ENCODE data around the gene ZFYVE28.

Gene ZFYVE28

GRCh38 chr4:2330091-2331042 lies 88.1 kb downstream of the ZFYVE28 start:
- no peak for DNase-seq

DNA sequence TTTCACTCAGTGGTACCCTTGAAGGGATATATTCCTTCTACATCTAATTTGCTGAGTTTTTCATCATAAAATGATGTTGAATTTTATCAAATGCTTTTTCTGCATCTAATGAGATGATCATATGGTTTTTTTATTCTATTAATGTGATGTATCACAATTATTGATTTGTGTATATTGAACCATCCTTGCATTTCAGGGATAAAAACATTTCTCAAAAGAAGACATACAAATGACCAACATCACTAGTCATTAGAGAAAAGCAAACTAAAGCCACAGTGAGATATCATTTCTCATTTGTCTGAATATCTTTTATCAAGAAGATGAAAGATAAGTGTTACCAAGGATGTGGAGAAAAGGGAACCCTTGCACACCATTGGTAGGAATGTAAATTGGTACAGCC lies 90.9 kb downstream of the ZFYVE28 start:
- DNase-seq = no peak

DNA sequence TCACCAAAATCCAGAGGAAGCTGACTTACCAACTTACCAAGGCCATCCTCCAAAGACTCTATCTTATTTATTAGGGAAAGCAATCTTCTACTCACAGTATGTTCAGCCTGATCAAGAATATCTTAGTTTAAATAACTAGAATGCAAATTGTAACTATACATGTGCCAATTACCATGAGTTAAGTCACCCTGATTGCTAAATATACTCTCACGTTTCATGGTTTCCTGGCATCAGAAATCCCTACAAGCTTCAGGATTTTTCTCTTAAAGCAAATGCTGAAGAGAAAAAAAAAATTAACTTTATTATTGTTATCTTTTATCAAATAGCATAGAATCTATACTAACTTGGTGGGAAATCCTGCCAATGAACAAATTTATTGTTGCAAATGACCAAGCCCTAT lies 93.6 kb downstream of the ZFYVE28 start:
- no peak for DNase-seq

DNA sequence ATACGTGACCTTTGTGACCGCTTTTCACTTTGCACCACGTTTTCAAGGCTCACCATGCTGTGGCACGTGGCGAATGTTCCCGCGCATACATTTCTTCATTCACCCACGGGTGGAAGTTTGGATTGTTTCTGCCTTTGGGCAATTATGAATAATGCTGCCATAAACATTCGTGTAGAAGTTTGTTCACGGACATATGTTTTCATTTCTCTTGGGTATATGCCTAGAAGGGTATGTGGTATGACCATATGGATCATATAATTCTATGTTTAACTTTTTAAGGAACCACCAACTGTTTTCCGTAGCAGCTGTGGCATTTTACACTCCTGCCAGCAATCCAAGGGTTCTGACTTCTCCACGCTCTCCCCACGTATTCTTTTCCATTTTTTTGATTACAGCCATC lies 95.6 kb downstream of the ZFYVE28 start:
- DNase-seq = no peak

DNA sequence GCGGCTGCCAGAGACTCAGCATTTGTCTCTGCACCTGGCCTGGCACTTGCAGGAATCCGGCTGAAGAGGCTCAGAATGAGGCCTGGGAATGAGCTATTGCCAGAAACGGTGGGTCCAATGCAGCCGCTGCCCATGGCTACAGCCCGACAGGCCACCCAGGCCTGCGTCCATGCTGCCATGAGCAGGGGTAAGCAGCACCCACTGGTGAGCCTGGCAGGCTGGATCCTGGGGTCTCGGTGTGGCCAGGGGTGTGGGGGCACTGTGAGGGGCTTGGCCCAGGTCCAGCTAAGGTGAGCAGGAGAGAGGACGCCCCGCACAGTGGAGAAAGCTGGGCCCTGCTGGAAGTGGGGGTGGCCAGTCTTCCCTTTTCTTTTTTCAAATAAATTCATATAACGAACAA lies 96.2 kb downstream of the ZFYVE28 start:
- no peak for DNase-seq

DNA sequence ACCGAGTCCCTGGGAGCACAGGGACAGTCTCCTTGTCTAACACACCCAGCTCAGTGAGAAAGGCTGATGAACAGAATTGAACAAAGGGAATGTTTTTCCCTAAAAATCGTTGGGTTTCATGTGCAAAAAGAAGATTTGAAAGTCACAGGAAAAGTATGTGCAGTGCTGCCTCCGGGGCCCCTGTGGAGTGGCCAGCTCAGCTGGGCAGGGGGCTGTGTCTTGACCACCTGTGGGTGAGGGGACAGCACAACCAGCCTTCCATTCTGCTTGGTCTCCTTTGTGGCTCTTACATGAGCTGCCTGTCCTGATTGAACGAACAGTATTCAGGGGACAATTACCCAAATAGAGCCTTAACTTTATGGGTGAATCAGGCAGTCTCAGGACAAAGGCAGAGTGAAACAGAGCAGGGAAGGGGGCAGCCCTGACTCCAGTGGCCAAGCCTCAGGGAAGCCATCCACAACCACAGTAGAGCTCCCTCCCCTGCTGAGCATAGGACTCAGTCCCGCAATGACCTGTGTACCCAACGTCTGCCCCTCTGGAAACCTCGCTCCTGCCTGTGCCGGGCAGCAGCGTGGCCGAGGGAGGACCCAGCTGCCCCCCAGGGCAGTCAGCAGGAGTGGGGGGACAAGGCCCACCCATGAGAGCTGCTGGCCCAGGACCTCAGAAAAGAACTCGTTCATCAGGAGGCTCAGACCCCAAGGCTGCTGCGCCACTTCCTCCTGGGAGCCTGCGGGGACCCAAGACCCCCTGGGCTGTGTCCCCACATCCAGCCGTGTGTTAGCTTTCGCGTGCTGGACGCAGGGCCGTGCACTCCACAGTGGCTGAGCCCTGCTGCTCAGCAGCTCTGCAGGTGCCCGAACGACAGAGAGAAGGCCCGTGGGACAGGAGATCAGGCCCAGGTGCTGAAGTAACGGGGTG lies 96.9 kb downstream of the ZFYVE28 start:
- no peak for DNase-seq

DNA sequence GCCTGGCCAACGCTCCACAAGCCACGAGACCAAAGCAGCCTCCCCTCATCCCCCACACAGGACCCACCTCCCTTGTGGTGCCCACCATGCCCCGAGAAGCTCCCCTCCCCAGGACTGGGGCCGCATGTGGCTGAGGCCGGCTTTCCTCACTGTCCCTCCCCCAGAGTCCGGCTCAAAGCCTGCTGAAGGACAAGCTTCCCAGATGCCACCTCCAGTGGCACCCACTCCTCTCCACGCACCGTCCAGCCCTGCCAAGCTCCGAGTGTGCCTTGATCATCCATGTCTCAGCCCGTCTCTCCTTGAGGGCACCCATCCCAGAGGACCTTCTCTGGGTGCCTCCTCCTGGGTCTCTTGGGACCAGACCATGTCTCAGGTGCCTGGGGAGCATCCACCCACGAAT lies 97.7 kb downstream of the ZFYVE28 start:
- DNase-seq = no peak

- no peak for DNase-seq
Observed at GRCh38 chr4:2320152-2320551, 98.3 kb downstream of the ZFYVE28 start.

DNA sequence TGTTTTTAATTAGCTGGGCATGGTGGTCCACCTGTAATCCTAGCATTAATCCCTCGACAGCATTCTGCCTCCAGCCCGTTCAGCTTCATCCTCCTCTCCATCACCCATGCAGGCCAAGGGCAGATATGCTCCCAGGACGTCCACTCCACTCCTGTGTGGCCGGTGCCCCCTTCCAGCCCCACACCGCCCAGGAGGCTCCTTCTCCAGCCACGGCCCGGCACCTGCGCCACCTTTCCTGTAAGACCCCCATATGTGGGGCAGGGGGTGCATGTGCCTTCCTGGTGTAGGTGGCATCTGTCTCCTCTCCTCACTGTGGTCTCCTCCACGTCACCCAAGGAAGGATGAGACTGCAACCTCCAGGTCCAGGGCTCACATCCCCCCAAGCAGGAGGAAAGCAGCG lies 99.6 kb downstream of the ZFYVE28 start:
- DNase-seq = no peak

- DNase-seq = no peak
Observed at GRCh38 chr4:2318476-2318875, 100.0 kb downstream of the ZFYVE28 start.

GRCh38 chr4:2313366-2313765 lies 105.1 kb downstream of the ZFYVE28 start:
- DNase-seq = no peak

DNA sequence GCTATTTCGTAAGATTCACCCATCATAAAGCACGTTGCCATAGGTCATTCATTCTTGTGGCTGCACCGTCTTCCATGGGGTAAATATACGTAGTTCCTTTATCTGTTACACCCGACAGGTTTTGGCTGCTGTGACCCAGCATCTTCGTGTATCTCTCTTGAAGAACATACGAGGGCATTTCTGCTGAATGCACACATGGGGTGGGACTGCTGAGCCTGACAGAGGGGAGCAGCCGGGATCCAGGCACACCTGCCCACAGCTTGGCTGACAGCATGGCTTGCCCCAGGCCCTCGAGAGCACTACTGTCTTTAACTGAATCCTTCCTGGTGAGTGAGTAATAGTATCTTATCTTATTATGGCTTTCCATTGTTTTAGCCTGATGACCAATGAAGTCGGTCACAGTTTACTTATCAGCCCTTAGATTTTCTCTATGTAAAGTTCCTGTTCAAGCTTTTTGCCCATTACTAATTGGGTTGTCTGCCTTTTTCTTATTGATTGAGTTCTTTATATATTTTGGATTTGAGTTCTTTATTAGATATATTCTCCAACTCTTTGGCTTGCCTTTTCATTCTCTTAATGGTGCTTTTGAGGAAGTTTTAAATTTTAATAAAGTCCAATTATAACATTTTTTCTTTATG lies 111.6 kb downstream of the ZFYVE28 start:
- no peak for DNase-seq

- DNase-seq = no peak
Observed at GRCh38 chr4:2305766-2306501, 112.5 kb downstream of the ZFYVE28 start.

DNA sequence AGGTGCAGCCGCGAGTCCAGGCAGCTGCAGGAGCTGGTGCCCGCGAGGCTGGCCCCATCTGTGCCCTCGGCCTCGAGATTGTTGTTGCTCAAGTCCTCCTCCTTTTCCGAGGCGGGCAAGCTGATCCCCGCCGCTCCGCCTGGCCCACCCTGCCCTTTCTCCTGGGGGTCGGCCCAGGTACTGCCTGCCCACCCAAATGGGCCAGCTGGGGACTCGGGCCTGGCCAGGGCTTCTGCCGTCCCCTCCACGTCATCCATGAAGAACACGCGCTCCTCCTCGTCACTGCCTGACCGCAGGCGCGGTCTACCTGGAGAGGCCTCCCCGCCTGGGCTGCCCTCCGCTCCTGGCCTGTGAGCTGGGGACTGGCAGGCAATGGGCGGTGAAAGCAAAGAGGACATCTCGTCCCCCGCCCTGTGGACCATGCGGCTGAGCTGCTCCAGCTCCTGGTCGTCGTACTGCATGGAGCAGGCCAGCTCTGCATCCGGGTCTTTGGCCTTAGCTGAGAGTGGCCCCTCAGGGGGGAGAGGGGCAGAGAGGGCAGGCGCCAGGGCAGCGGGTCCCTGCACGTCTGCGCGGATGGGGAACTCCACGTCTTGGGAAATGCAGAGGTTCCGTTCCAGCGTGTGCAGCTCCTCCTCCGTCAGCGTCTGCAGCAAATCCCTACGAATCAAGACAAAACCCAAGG lies 113.4 kb downstream of the ZFYVE28 start:
- DNase-seq = no peak

- no peak for DNase-seq
Observed at GRCh38 chr4:2304321-2304876, 114.0 kb downstream of the ZFYVE28 start.

DNA sequence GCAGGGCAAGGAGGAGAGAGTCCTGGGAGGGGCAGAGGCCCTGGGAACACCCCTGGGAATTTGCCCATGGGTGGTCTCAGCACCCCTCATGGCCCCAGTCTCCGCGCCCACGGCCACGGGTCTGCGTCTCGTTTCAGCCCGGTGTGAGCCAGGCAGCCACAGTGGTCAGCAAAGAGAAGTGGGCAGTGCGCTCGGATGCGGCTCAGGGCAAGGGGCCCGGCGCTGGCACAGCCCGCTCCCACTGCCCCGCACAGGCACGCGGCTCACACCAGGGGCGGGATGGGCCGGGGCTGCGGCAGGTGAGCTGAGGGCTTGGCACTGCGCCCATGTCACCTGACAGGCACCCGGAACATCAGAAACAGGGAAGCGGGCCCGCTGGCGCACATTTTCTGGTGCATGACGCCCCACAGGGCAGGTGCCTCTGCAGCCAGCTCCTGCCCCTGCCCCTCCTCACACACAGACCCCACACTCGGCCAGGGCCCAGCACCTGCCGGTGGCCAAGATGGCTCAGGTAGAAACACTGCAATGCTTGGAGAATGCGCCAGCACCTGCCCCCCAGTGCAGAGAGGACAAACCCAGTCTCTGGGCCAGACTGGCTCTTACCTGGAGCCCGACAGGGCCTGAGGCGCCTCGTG lies 114.6 kb downstream of the ZFYVE28 start:
- DNase-seq = no peak

GRCh38 chr4:2303121-2303685 lies 115.2 kb downstream of the ZFYVE28 start:
- DNase-seq = no peak

GRCh38 chr4:2302387-2303119 lies 115.9 kb downstream of the ZFYVE28 start:
- DNase-seq = no peak

DNA sequence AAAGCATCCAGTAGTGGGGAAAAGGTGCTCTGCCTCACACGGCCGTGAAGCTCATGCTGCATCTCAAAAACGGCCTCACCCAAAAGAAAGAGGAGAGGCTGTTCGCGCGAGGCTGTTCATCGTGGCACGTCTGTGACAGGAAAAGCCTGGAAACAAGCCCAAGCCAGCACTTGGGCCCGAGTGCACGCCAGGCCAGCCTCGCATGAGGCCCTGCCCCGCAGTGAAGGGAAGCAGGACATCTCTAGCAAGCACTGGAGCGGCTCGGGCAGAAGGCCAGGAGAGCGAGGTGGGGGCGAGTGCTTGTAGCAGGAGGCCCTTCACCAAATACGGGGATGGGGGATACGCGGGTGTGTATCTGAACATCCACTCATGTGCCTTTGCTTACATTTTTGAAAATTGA lies 116.6 kb downstream of the ZFYVE28 start:
- DNase-seq = no peak

GRCh38 chr4:2301225-2301642 lies 117.2 kb downstream of the ZFYVE28 start:
- no peak for DNase-seq
